Occipital lobe (tissue), 2 donors: ENCODE data around the gene VPS37B. TPM values are rescaled to one million over a fixed set of nuclear protein-coding genes. Genes with fewer than 3 reads are reported as not detected.
"Not testable (repeated sequence)": the region's sequence is repeated elsewhere in the genome, so short reads cannot be mapped to it uniquely, and the experiment has no call there.

Source experiments
- DNase-seq: peaks from one replicate; lab custom pipeline; 2025; lab: John Stamatoyannopoulos, UW
- total RNA-seq: library from RNA; depleted of rRNA; stranded (reverse); fragments of >200 nt; gene quantifications from one replicate; pipeline ENCODE4 v1.2.3, GENCODE V29; 2014

VPS37B gene
- total RNA-seq, 1 donor from 2014 or later = 15.3 TPM

GRCh38 chr12:122908915-122909314, 13.0 kb upstream of the VPS37B start:
- no peak for DNase-seq

GRCh38 chr12:122905258-122905657, 9.3 kb upstream of the VPS37B start:
- not testable (repeated sequence) for DNase-seq

GRCh38 chr12:122903693-122904034, 7.7 kb upstream of the VPS37B start:
- DNase-seq = no peak

- no peak for DNase-seq
Observed at GRCh38 chr12:122902854-122903692, 7.1 kb upstream of the VPS37B start.

- no peak for DNase-seq
Observed at GRCh38 chr12:122899887-122900286, 4.0 kb upstream of the VPS37B start.

GRCh38 chr12:122896662-122897061, 738 bp upstream of the VPS37B start:
- no peak for DNase-seq

GRCh38 chr12:122895320-122895703, 612 bp downstream of the VPS37B start:
- DNase-seq = no peak

- no peak for DNase-seq
Observed at GRCh38 chr12:122894193-122895121, 1.5 kb downstream of the VPS37B start.

GRCh38 chr12:122893208-122894153, 2.4 kb downstream of the VPS37B start:
- DNase-seq = no peak

- DNase-seq = not testable (repeated sequence)
Observed at GRCh38 chr12:122892724-122893123, 3.2 kb downstream of the VPS37B start.

- DNase-seq = no peak
Observed at GRCh38 chr12:122891661-122892525, 4.0 kb downstream of the VPS37B start.

- no peak for DNase-seq
Observed at GRCh38 chr12:122889761-122890520, 6.0 kb downstream of the VPS37B start.

GRCh38 chr12:122888232-122888752, 7.6 kb downstream of the VPS37B start:
- no peak for DNase-seq

GRCh38 chr12:122887819-122888212, 8.1 kb downstream of the VPS37B start:
- DNase-seq = no peak

GRCh38 chr12:122886851-122887818, 8.8 kb downstream of the VPS37B start:
- DNase-seq = no peak

- no peak for DNase-seq
Observed at GRCh38 chr12:122886161-122886560, 9.8 kb downstream of the VPS37B start.

GRCh38 chr12:122884860-122885259, 11.1 kb downstream of the VPS37B start:
- no peak for DNase-seq
